ENCODE results near the gene EHBP1L1.
A peak's percentile ranks its signal among the peaks of the same experiment; 100 is the strongest.

Gene EHBP1L1

DNA sequence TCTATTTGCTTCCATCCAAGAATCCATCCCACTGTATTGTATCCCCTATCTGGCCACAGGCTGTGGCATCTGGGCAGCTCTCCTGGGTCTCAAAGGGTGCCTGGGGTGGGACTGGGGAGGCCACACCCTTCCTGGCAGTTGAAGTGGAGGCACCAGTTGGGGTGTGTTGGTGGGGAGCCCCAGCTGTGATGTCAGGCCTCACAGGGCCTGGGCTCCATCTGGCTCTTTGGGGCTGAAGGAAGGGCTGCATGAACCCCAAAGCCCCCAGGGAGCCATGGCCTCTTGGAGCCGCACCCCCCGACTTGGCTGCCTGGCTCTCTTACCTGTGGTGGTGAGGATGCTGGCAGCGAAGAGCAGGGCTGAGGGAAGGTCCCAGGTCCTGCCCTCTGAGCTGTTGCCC, 19.3 kb downstream of the EHBP1L1 start:
- DNase-seq (ENCODE audit: low read depth): no peak

DNA sequence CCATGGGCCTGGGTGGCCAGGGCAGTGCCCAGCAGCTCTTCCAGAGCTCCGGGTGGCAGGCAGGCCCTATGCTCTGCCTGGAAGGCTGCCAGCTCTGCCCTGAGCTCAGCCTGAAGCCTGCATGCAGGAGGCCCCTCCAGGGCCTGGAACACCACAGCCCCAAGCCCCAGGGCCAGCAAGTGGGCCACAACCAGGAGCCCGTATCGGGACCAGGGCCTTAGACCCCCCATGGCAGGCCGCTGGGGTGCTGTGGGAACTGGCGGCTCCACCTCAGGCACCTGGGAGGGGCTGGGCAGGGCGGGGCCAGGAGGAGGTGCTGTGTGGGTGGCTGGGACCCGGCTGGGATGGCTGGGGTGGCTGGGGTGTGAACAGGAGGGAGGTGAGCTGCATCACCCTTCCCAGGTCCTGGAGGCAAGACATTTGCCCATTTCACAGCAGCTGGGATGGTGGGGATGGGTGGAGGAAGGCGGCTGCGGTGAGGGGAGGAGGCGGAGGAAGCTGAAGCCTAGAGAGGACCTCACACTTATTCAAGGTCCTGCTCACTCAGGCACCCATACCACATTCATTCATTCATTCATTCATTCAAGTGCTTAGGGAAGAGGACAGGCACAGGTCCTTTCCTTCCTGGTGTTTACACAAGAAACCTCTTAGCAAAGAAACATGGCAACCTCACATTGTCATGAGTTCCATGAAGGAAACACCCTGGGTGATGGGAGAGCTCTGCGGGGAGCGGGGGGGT, 19.9 kb downstream of the EHBP1L1 start, which contains the start of gene KCNK7:
Gene KCNK7, minus strand, starts transcription at position 258 of the 739 bp plus-strand sequence. Its CDS starts 28 bp downstream, at position 230.
- DNase-seq (ENCODE audit: low read depth): no peak

- DNase-seq (ENCODE audit: low read depth): no peak
Measured at GRCh38 chr11:65596520-65596919, 20.7 kb downstream of the EHBP1L1 start.

DNA sequence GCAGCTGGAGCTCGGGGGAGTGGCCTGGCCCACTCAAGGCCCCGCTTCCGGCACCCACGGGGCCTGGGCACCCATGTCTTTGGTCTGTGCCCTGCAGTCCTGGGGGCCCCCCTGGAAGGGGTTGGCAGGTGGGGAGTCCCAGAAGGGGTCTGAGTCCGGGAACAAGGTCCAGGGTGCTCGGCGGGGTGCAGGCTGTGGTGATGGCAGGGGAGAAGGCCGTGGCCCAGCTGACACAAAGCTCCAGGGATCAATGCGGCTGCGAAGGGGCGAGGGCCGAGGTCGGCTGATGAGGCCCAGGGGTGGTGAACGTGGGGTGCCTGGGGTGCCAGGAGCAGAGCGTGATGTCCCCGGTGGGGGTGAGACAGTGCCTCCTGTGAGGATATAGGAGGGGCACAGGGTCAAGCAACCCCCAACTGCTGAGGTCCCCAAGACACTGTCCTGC, 22.4 kb downstream of the EHBP1L1 start:
- no peak for DNase-seq (ENCODE audit: low read depth)

DNA sequence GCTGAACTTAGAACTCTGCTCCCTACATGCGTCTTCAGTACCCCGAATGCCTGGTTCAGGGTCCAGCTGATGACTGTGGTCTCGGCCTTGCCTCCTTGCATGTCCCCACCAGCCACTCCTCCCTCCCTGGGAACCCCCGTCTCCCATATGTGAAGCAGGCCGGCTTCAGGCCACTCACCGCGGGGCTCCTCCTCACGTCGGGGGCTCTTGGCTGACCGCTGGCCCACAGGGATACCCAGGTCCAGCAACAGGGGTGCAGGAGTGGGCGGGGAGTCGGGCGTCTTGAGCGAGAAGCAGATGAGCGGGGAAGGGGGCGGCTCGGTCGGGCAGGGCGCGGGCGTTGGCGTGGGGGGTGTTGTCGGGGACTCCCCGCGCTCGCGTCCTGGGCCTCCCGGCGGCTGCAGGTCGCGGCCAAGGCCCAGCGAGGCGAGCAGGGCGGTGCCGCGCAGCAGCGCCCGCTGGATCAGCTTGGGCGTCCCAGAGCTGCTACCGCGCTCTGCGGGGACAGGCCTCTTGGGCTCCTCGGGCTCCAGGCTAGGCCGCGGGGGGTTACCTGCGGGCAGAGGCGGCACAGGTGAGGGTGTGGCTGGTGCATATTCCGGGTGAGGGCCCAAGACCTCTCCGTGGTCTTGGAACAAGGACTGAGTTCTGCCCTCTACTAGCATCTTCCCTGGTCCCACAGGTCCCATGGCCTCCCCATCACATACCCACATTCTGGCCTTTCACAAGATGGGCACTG, 23.5 kb downstream of the EHBP1L1 start:
- no peak for DNase-seq (ENCODE audit: low read depth)

DNA sequence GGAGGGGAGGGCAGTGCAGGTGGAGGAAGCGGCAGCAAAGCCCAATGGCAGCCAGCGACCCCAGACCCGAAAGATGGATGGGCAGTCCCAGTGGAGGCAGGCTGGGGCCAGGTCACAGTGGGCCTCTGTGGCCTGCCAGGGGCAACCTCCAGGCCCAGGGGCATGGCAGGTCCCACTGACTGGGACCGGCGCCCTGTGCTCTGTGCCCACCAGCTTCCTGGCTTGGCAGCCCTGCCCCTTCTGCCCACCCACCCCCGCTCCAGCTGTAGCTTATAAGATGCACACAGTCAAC, 24.0 kb downstream of the EHBP1L1 start:
- no peak for DNase-seq (ENCODE audit: low read depth)

- DNase-seq (ENCODE audit: low read depth): no peak
Measured at GRCh38 chr11:65604258-65604657, 28.4 kb downstream of the EHBP1L1 start.

GRCh38 chr11:65606876-65607613, 31.2 kb downstream of the EHBP1L1 start:
- peak; percentile 65 for DNase-seq (ENCODE audit: low read depth)

DNA sequence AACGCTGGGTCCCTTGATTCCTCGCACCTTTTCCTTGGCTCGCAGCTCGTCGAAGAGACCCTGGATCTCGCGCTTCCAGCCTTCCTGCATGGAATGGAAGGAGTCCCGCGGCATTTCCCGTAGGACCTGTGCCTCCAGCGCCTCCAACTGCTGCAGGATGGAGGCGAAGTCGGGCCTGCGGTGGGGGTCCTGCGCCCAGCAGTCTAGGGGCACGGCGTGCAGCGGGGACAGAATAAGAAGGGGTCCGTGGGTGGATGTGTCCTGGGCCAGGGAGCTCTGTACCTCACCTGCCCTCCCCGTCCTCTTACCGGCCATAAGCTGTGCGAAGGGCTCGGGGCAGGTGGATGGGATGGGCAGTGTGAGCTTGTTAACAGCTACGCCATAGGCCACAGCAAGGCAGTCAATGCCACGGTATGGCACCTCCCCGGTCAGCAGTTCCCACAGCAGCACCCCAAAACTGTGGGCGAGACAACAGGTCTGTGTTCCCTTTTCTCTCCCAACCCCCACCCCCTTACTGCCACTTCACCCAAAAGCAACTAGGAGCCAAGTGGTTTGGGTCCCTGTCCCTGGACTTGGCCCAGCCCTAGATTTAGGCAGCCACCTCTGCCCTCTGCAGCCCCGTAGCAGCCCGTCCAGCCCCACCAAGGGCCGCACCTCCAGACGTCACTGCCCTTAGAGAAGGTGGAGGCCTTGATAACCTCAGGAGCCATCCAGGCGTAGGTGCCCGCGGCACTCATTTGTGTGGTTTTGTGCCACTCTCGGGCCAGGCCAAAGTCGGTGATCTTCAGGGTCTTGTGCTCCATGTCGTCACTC, 32.0 kb downstream of the EHBP1L1 start:
- DNase-seq (ENCODE audit: low read depth): no peak

GRCh38 chr11:65609229-65609628, 33.4 kb downstream of the EHBP1L1 start:
- DNase-seq (ENCODE audit: low read depth): no peak

- no peak for DNase-seq (ENCODE audit: low read depth)
Measured at GRCh38 chr11:65609665-65610064, 33.8 kb downstream of the EHBP1L1 start.

GRCh38 chr11:65610404-65610803, 34.6 kb downstream of the EHBP1L1 start:
- DNase-seq (ENCODE audit: low read depth): no peak

DNA sequence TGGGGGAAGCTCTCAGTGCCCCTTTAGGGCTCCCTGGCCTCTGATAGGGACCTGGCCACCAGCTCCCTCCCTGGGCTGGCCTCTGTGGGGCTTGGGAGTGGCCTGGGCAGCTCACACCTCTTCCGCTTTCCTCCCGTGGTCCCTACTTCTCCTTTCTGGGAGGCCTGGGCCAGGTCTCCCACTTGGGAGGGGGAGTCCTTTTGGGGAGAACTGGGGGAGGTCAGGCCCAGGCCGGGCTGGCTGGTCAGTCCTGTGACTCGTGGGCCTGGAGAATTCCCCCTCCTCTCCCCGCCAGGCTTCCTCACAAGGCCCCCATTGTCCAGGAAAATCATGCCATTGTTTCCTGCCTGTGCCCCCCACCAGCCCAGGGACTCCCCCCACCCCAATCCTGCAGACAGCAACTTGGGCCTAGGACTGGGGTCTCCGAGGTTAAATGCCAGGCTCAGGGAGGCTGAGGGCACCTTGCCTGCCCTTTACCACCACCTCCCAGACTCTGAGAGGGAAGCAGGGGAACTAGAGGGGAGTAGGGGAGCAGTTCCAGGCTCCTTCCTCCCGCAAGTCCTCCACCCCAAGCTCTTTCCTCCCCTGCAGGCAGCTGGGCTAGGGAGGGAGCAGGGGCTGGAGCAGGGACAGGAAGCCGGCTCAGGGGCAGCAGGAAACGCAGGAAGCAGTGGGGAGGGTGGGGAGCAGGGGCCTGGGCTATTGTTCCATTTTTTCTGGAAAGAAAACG, 35.3 kb downstream of the EHBP1L1 start:
- DNase-seq (ENCODE audit: low read depth): no peak

DNA sequence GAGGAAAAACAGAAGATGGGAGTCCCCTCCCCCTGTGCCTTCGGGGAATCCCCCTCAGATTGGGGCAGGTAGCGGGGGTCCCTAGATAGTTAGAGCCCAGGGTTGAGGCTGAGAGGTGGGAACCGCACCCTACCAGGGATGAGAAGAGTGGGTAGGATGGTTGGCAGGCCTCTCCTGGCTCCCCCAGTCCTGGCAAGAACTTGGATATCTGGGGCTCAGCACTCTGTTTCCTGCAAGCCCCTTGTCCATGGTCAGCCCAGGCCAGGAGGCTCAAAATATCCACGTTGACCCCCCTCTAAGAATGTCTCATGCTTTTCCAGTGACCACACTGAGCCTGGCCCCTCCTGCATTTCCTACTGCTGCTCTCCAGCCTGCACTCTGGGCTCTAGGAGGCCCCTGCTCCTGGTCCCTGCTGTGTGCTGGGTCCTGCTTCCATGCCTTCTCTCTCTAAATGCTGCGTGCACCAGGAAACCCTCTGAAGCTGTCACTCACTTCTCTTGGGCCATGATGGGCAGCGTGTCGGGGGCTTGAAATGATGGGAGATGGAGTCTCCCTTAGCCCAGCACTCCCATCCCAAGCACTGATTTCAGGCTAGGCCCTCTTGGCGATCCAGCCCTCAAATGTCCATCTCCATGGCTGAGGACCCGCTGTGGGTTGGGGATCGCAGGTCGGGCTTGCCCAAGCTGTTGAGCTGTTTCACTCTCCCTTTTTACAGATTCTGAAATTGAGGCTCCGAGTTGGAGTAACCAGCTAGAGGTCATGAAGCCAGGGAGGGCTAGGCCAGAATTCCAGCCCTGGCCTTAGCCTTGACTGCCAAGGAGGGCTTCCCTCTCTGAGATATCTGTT, 36.1 kb downstream of the EHBP1L1 start:
- DNase-seq (ENCODE audit: low read depth): no peak

GRCh38 chr11:65612691-65613090, 36.8 kb downstream of the EHBP1L1 start:
- DNase-seq (ENCODE audit: low read depth): no peak

DNA sequence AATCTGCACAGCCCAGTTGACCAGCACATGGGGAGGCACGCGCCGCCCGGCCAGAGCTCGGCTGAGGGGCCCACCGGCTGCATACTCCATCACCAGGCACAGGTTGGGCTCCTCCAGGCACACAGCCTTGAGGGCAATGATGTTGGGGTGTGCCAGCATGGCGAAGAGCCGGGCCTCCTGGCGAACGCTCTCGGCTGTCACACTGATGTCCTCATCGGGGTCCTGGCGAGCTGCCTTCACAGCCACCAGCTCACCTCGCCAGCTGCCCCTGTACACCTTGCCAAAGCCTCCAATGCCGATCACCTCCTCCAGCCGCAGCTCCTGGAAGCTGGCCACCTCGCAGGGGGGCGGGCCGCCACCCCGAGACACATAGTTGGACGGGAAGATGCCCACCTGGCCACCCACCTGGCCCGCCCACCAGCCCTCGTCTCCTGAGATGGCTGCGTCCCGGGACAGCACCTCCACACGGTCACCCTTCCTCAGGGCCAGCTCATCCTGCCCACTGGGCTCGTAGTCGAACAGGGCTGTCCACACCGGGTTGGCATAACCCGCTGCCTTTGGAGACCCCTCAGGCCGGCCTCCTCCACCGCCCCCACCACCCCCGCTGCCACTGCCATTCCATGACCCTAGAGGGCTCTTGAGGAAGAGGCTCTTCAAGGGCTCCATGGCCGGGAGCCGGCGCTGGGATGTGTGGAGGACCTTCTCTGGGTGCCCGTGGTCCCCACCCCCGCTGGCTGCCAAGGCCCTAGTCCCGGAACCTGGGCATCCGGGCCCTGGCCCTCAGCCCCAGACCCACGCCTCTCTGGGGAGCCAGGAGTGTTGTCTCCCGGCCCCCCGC, 37.5 kb downstream of the EHBP1L1 start:
- no peak for DNase-seq (ENCODE audit: low read depth)

- peak; percentile 100 for DNase-seq (ENCODE audit: low read depth)
Measured at GRCh38 chr11:65615229-65615949, 39.5 kb downstream of the EHBP1L1 start, which contains the start of gene PCNX3. PCNX3 (plus strand) TSS chr11:65615776; CDS start chr11:65616312, 536 bp downstream.

DNA sequence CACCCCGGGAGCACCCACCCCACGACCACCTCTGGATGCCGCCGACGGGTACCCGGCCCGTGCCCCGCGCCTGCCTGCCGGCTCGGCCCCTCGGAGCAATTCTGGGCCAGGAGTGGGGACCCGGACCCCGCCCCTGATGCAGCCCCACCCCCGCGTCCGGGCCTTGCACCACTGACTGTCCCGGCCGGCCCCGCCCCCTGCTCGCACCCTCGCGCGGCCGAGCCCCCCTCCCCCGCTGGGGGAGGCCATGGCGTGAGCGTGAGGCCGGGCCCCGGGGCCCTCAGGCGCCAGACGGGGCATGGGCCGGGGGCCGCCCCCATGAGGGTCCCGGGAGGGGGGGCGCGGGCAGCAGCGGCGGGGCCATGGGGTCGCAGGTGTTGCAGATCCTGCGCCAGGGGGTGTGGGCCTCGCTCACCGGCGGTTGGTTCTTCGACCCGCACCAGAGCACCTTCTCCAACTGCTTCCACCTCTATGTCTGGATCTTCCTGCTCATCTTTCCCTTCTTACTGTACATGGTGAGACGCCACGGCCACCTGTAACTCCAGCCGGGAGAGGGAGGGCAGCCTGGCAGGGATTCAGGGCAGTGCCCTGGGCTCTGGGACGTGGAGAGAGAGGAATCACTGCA, 40.2 kb downstream of the EHBP1L1 start:
- no peak for DNase-seq (ENCODE audit: low read depth)

All from HS-27A (cell line).